Glomerular endothelial cell (primary cell): ENCODE results near the gene KRTAP5-9. TPM values are rescaled to one million over a fixed set of nuclear protein-coding genes. Genes with fewer than 3 reads are reported as not detected.
"Not testable (repeated sequence)": the region's sequence is repeated elsewhere in the genome, so short reads cannot be mapped to it uniquely, and the experiment has no call there.

Experiments
- DNase-seq: peaks from one replicate; pipeline ENCODE4 v3.0.0-alpha.2; 2011; ENCODE audit warnings: low read depth, low spot score; ENCODE audit errors: extremely low read depth
- total RNA-seq: library from RNA; depleted of rRNA; stranded (reverse); fragments of >200 nt; gene quantifications from 2 replicates; pipeline ENCODE4 v1.2.3, GENCODE V29; 2015

Gene KRTAP5-9
- total RNA-seq, 1 donor from 2014 or later: not detected

- DNase-seq: no peak
These were observed 9.0 kb downstream of the KRTAP5-9 start for GRCh38 chr11:71557257-71557656.

- no peak for DNase-seq
These were observed 10.8 kb downstream of the KRTAP5-9 start for GRCh38 chr11:71558996-71559395.

- DNase-seq: no peak
These were observed 13.9 kb downstream of the KRTAP5-9 start for GRCh38 chr11:71562120-71562519.

GRCh38 chr11:71563406-71563805 is 15.2 kb downstream of the KRTAP5-9 start:
- peak; percentile 36 for DNase-seq

GRCh38 chr11:71564430-71564829 is 16.2 kb downstream of the KRTAP5-9 start:
- no peak for DNase-seq

- DNase-seq: no peak
These were observed 17.0 kb downstream of the KRTAP5-9 start, which contains the start of gene KRTAP5-10 for GRCh38 chr11:71565263-71565662. Gene KRTAP5-10, plus strand, starts transcription at chr11:71565563. Its CDS starts 25 bp downstream, at chr11:71565588.

- DNase-seq: no peak
These were observed 17.9 kb downstream of the KRTAP5-9 start for GRCh38 chr11:71566081-71566620.

GRCh38 chr11:71566626-71567599 is 18.7 kb downstream of the KRTAP5-9 start:
- not testable (repeated sequence) for DNase-seq

GRCh38 chr11:71567633-71568032 is 19.4 kb downstream of the KRTAP5-9 start:
- not testable (repeated sequence) for DNase-seq

- no peak for DNase-seq
These were observed 20.6 kb downstream of the KRTAP5-9 start for GRCh38 chr11:71568704-71569349.

GRCh38 chr11:71571101-71571850 is 23.1 kb downstream of the KRTAP5-9 start:
- DNase-seq: not testable (repeated sequence)

- DNase-seq: no peak
These were observed 24.6 kb downstream of the KRTAP5-9 start for GRCh38 chr11:71572811-71573210.

- no peak for DNase-seq
These were observed 26.2 kb downstream of the KRTAP5-9 start for GRCh38 chr11:71574418-71574817.

GRCh38 chr11:71575723-71576424 is 27.7 kb downstream of the KRTAP5-9 start:
- no peak for DNase-seq

GRCh38 chr11:71576688-71577465 is 28.7 kb downstream of the KRTAP5-9 start:
- DNase-seq: not testable (repeated sequence)

- no peak for DNase-seq
These were observed 29.3 kb downstream of the KRTAP5-9 start for GRCh38 chr11:71577469-71578004.

- not testable (repeated sequence) for DNase-seq
These were observed 31.3 kb downstream of the KRTAP5-9 start for GRCh38 chr11:71579513-71579912.

- peak; percentile 52 for DNase-seq
These were observed 32.1 kb downstream of the KRTAP5-9 start for GRCh38 chr11:71580057-71581003.
